Breast epithelium (tissue), 4 donors: ENCODE results near the gene GPR158. TPM values are rescaled to one million over a fixed set of nuclear protein-coding genes. Genes with fewer than 3 reads are reported as not detected.

Source experiments
- DNase-seq, 2 donors: peaks; one replicate each; pipeline ENCODE4 v3.0.0-alpha.2; 2019; ENCODE audit warnings: low spot score in 2 of 2
- H3K27ac ChIP-seq, 2 donors: fragments of 200-600 bp; sonication (generic) in 1 of 2; one replicate each; pipeline ENCODE4 v1.5.1; 2016 to 2019; ENCODE audit warnings: mild to moderate bottlenecking in 1 of 2
- H3K27me3 ChIP-seq, 2 donors: fragments of 200-600 bp; sonication (generic) in 1 of 2; one replicate each; pipeline versions ENCODE4 v1.5.1 to v1.6.0; 2017 to 2019; ENCODE audit warnings: control low read depth in 1 of 2, mild to moderate bottlenecking in 1 of 2
- H3K36me3 ChIP-seq: fragments of 200-600 bp; one replicate; pipeline ENCODE4 v1.5.1; 2019
- H3K4me1 ChIP-seq, 2 donors: fragments of 200-600 bp; sonication (generic); one replicate each; pipeline ENCODE4 v1.5.1; 2016 to 2019; ENCODE audit warnings: control low read depth in 1 of 2
- H3K4me3 ChIP-seq, 3 donors: fragments of 200-600 bp; sonication (generic); 1 replicate in 2 of 3; 2 replicates in 1 of 3; pipeline ENCODE4 v1.5.1; 2016 to 2019; ENCODE audit warnings: mild to moderate bottlenecking in 3 of 3, moderate library complexity in 2 of 3
- H3K9me3 ChIP-seq, 2 donors: fragments of 200-600 bp; sonication (generic) in 1 of 2; one replicate each; pipeline ENCODE4 v1.5.1; 2016 to 2019; ENCODE audit warnings: control low read depth in 1 of 2
- POLR2A ChIP-seq: fragments of 450-650 bp; IDR thresholded peaks from one replicate; pipeline ENCODE4 v1.6.1; 2016; ENCODE audit warnings: antibody characterized with exemption, mild to moderate bottlenecking, moderate library complexity
- POLR2AphosphoS5 ChIP-seq, 3 donors: sonication (generic); formaldehyde crosslinking; IDR thresholded peaks; one replicate each; pipeline ENCODE4 v1.6.1; 2017; ENCODE audit warnings: antibody characterized with exemption in 3 of 3
- intact Hi-C: fragments of 100-400 bp; cut with DNase I; formaldehyde crosslinking; loops from one replicate; pipeline ENCODE4 v1.15.1; 2023; ENCODE audit warnings: low total_unique reads
- total RNA-seq, 3 donors: library from RNA; depleted of rRNA; stranded (reverse); fragments of >200 nt; gene quantifications; one replicate each; pipeline ENCODE4 v1.1.0, GENCODE V29; 2016
- TF ChIP-seq, protein P1 (sequence below), 3 donors: fragments of 450-650 bp; IDR thresholded peaks; one replicate each; pipeline ENCODE4 v1.5.1; 2016 to 2017; ENCODE audit warnings: antibody characterized with exemption in 3 of 3, mild to moderate bottlenecking in 3 of 3, moderate library complexity in 3 of 3

Gene GPR158
- total RNA-seq, 3 donors from 2014 or later: 0.16 to 0.29 TPM; not detected in 1

DNA sequence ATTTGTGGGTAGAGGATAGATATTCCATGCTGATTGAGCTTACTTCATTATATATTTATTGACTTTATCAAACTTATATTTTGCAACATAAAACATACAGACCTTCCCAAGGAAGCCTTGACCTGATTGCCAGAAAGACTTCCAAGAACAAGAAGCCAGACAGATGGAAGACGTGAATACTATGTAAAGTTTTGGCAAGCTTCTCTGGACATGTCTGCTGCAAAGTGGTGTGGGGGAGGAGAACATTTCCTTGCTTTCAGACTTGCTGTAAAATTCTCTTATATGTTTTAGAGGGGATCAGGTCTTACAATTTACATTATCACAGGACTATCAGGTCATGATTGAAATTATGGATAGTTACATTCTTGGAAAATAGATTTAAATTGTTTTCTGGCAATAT lies 23.4 kb downstream of the GPR158 start:
- Histone ChIP-seq H3K4me3 (no peak overlapping the region), H3K27me3 (no peaks in the 10 kb centered on the region), H3K9me3 (no peaks in the 10 kb centered on the region), H3K27ac (no peak overlapping the region), H3K4me1 (no peaks in the 10 kb centered on the region), H3K36me3 (no peaks in the 10 kb centered on the region)
- intact Hi-C loops: no loop called here
- no peak for DNase-seq
- TF ChIP-seq, protein P1, sequence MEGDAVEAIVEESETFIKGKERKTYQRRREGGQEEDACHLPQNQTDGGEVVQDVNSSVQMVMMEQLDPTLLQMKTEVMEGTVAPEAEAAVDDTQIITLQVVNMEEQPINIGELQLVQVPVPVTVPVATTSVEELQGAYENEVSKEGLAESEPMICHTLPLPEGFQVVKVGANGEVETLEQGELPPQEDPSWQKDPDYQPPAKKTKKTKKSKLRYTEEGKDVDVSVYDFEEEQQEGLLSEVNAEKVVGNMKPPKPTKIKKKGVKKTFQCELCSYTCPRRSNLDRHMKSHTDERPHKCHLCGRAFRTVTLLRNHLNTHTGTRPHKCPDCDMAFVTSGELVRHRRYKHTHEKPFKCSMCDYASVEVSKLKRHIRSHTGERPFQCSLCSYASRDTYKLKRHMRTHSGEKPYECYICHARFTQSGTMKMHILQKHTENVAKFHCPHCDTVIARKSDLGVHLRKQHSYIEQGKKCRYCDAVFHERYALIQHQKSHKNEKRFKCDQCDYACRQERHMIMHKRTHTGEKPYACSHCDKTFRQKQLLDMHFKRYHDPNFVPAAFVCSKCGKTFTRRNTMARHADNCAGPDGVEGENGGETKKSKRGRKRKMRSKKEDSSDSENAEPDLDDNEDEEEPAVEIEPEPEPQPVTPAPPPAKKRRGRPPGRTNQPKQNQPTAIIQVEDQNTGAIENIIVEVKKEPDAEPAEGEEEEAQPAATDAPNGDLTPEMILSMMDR (IDR thresholded peaks at IDR 0.05): no peak
- TF ChIP-seq POLR2AphosphoS5 (IDR thresholded peaks at IDR 0.05) (no peak), POLR2A (no peak)

GRCh38 chr10:25206693-25207414 lies 32.1 kb downstream of the GPR158 start:
- H3K27ac ChIP-seq: no peak overlapping the region
- no peaks in the 10 kb centered on the region for H3K9me3 ChIP-seq
- DNase-seq: no peak
- intact Hi-C loops: no loop called here
- no peaks in the 10 kb centered on the region for H3K36me3 ChIP-seq
- H3K27me3 ChIP-seq: no peaks in the 10 kb centered on the region
- TF ChIP-seq POLR2A (no peak), POLR2AphosphoS5 (IDR thresholded peaks at IDR 0.05) (no peak)
- TF ChIP-seq, protein P1 (IDR thresholded peaks at IDR 0.05): no peak
- no peaks in the 10 kb centered on the region for H3K4me1 ChIP-seq
- H3K4me3 ChIP-seq: no peak overlapping the region

- intact Hi-C loops: no loop called here
- TF ChIP-seq POLR2A: no peak
- TF ChIP-seq, protein P1 (IDR thresholded peaks at IDR 0.05): no peak
- no peak for TF ChIP-seq POLR2AphosphoS5 (IDR thresholded peaks at IDR 0.05)
- H3K36me3 ChIP-seq: no peaks in the 10 kb centered on the region
- DNase-seq: no peak
- H3K4me1 ChIP-seq: no peaks in the 10 kb centered on the region
- H3K27ac ChIP-seq: no peak overlapping the region
- H3K27me3 ChIP-seq: no peaks in the 10 kb centered on the region
- no peaks in the 10 kb centered on the region for H3K9me3 ChIP-seq
- no peak overlapping the region for H3K4me3 ChIP-seq
Measured at GRCh38 chr10:25209618-25210017, 34.8 kb downstream of the GPR158 start.

- H3K27me3 ChIP-seq: no peaks in the 10 kb centered on the region
- no peaks in the 10 kb centered on the region for H3K9me3 ChIP-seq
- no peaks in the 10 kb centered on the region for H3K36me3 ChIP-seq
- H3K4me1 ChIP-seq: no peaks in the 10 kb centered on the region
- no peak for DNase-seq
- no peak for TF ChIP-seq POLR2AphosphoS5 (IDR thresholded peaks at IDR 0.05)
- TF ChIP-seq POLR2A: no peak
- TF ChIP-seq, protein P1 (IDR thresholded peaks at IDR 0.05): no peak
- no peak overlapping the region for H3K4me3 ChIP-seq
- intact Hi-C loops: no loop called here
- H3K27ac ChIP-seq: no peak overlapping the region
Measured at GRCh38 chr10:25210265-25210664, 35.5 kb downstream of the GPR158 start.

GRCh38 chr10:25220156-25220555 lies 45.4 kb downstream of the GPR158 start:
- Histone ChIP-seq H3K9me3 (no peaks in the 10 kb centered on the region), H3K27me3 (no peaks in the 10 kb centered on the region), H3K4me1 (no peaks in the 10 kb centered on the region), H3K4me3 (no peak overlapping the region), H3K27ac (no peak overlapping the region), H3K36me3 (no peaks in the 10 kb centered on the region)
- DNase-seq: no peak
- no peak for TF ChIP-seq POLR2AphosphoS5 (IDR thresholded peaks at IDR 0.05)
- intact Hi-C loops: loop anchor here (10.0 kb wide), 1 partner anchor 785 kb away; no protein-coding TSS in a partner anchor
